GM08714 (cell line): Measurements from ENCODE around the gene ANKRD36.
"Not testable (repeated sequence)": the region's sequence is repeated elsewhere in the genome, so short reads cannot be mapped to it uniquely, and the experiment has no call there.

Experiments used
- H3K4me3 ChIP-seq: fragments of 200-500 bp; sonication (Bioruptor generic); 2 replicates; pipeline ENCODE4 v1.5.1; 2014; ENCODE audit warnings: mild to moderate bottlenecking, low read length, inconsistent platforms
- ZNF274 ChIP-seq: IDR thresholded peaks from 2 replicates; pipeline ENCODE4 v1.6.1; 2012; ENCODE audit warnings: mild to moderate bottlenecking, low read depth, low read length

Gene ANKRD36

GRCh38 chr2:97095661-97096060, 17.3 kb upstream of the ANKRD36 start:
- no peak for TF ChIP-seq ZNF274
- no peak overlapping the region for H3K4me3 ChIP-seq

DNA sequence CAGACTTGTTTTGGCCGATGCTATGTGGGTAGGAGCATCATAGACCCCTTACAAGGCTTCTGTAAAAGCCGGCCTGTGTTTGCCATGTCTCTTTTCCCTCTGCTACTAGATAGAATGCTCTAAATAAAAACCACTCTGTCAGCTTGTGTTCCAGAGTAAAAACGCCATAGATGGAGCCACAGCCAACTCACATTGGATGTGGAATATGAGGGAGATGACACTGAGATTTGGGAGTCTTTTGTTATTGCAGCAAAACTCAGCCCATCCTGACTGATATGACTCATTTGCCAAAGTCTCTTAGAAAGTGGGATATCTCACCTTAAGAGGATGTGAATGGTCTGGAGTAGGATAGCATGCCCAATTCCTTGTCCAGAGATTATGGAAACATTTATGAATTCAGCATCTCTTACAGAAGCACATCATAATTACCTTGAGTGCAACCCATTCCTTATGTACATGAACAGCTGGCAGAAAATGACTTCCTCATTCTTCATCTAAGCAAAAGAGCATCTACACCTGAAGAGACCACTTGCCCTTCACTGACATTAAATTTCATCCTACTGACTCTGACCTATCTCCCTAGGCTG, 14.1 kb upstream of the ANKRD36 start:
- not testable (repeated sequence) for H3K4me3 ChIP-seq

GRCh38 chr2:97106878-97107277, 6.1 kb upstream of the ANKRD36 start:
- H3K4me3 ChIP-seq: not testable (repeated sequence)

DNA sequence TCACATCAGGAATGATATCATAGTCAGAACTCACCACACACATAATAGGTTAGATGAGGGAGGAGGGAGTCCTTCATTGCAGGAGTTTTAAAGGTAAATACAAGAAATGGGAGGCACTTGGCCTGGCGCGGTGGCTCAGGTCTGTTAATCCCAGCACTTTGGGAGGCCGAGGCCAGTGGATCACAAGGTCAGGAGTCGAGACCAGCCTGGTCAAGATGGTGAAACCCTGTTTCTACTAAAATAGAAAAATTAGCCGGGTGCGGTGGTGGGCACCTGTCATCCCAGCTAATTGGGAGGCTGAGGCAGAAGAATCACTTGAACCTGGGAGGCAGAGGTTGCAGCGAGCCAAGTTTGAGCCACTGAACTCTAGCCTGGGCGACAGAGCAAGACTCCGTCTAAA, 1.7 kb upstream of the ANKRD36 start:
- not testable (repeated sequence) for H3K4me3 ChIP-seq

DNA sequence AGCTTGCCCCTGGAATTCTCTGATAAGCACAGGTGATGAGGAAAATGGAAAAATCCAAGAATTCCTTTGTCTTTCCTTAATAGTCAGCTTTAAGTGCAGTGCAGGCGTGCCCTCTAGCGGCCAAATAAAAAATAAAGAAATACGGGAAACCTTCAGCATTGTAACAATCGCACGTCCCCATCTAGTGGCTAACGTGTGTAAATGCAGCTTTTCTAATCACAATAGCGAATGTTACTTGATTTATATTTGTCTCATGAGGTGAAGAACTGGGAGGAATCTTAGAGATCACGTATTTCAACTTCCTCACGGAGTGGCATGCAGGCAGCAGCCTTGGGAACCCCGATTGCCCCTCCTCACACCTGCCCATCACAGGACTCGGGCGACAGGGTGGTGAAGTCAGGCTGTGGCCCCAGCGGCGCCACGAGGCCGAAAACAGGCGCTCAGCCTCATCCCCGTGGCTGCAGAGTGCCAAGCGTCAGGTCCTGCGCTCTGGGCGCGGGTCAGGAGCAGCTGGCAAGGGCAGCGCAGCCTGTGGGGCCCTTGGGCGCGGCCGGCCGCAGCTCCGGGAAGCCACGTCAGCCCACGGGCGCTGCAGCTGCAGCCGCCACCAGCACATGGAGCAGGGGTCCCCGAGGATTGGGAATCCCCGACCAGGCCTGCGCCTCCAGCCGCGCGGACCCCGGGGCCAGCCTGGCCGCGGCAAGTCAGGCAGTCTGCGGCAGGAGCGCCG, 468 bp upstream of the ANKRD36 start:
- H3K4me3 ChIP-seq: peak overlapping the region; percentile 78; the same call in 1 of the 2 replicates

- peak overlapping the region; percentile 72 for H3K4me3 ChIP-seq
These were observed 916 bp downstream of the ANKRD36 start for GRCh38 chr2:97113882-97114255.

DNA sequence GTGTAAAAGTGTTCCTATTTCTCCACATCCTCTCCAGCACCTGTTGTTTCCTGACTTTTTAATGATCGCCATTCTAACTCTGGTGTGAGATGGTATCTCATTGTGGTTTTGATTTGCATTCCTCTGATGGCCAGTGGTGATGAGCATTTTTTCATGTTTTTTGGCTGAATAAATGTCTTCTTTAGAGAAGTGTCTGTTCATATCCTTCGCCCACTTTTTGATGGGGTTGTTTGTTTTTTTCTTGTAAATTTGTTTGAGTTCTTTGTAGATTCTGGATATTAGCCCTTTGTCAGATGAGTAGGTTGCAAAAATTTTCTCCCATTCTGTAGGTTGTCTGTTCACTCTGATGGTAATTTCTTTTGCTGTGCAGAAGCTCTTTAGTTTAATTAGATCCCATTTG, 16.1 kb downstream of the ANKRD36 start:
- not testable (repeated sequence) for H3K4me3 ChIP-seq

- H3K4me3 ChIP-seq: not testable (repeated sequence)
These were observed 31.1 kb downstream of the ANKRD36 start for GRCh38 chr2:97144016-97144415.

- H3K4me3 ChIP-seq: not testable (repeated sequence)
These were observed 53.6 kb downstream of the ANKRD36 start for GRCh38 chr2:97166548-97166947.

DNA sequence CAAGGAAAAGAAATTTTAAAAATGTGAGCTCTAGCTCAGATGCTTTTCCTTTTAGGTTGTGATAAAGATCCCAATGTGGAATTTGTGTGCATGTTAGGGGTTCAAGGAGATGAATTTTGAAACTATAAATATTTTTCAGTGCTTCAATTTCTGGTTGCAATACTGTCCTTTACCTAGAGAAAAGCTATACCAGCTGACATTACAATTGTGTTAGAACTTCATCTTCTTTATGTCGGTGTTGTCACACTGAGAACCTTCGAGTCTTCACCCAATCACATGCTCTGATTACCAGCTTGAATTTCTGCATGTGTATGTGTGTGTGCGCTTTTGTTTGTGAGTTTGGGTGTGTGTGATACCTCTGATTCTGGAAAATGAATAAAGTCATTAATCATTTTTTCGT, 55.0 kb downstream of the ANKRD36 start:
- H3K4me3 ChIP-seq: not testable (repeated sequence)

DNA sequence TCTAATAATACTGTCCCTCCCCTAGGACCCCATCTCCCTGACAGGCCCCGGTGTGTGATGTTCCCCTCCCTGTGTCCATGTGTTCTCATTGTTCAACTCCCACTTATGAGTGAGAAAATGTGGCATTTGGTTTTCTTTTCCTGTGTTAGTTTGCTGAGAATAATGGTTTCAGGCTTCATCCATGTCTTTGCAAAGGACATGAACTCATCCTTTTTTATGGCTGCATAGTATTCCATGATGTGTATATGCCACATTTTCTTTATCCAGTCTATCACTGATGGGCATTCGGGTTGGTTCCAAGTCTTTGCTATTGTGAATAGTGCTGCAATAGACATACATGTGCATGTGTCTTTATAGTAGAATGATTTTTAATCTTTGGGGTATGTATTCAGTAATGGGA, 55.6 kb downstream of the ANKRD36 start:
- not testable (repeated sequence) for H3K4me3 ChIP-seq

GRCh38 chr2:97180391-97180790, 67.4 kb downstream of the ANKRD36 start:
- not testable (repeated sequence) for H3K4me3 ChIP-seq

- not testable (repeated sequence) for H3K4me3 ChIP-seq
These were observed 82.4 kb downstream of the ANKRD36 start for GRCh38 chr2:97195349-97195748.

GRCh38 chr2:97197251-97197650, 84.3 kb downstream of the ANKRD36 start:
- not testable (repeated sequence) for H3K4me3 ChIP-seq

DNA sequence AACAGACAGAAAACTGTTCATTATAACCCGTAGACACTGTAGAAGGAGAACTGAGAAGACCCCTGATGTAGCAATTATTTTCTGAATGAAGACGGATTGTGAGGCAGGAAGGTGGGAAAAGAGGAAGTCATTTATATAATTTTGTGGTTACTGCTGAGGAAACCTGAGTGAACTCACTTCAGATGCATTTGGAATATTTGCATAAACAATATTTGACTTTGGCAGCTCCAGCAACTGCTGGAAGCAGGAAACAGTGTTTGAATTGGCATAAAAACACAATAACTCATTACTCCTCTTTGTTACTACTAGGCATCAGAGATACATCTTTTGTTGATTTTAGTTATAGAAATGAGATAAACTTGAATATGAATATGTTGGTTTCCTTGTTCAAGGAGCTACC, 87.9 kb downstream of the ANKRD36 start:
- not testable (repeated sequence) for H3K4me3 ChIP-seq

GRCh38 chr2:97202643-97203250, 89.8 kb downstream of the ANKRD36 start:
- H3K4me3 ChIP-seq: not testable (repeated sequence)

DNA sequence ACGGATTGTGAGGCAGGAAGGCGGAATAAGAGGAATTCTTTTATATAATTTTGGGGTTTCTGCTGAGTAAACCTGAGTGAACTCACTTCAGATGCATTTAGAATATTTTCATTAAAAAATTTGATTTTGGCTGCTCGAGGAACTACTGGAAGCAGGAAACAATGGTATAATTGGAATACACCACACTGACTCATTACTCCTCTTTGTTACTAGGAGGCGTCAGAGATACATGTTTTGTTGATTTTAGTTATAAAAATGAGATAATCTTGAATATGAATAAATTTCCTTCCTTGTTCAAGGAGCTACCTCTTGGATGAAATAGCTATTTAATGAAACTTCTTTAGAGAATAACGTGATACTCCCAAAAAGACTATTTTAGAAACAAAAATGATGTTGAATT, 97.4 kb downstream of the ANKRD36 start:
- H3K4me3 ChIP-seq: no peak overlapping the region
- TF ChIP-seq ZNF274: no peak

GRCh38 chr2:97215025-97215424, 102.1 kb downstream of the ANKRD36 start:
- H3K4me3 ChIP-seq: not testable (repeated sequence)

DNA sequence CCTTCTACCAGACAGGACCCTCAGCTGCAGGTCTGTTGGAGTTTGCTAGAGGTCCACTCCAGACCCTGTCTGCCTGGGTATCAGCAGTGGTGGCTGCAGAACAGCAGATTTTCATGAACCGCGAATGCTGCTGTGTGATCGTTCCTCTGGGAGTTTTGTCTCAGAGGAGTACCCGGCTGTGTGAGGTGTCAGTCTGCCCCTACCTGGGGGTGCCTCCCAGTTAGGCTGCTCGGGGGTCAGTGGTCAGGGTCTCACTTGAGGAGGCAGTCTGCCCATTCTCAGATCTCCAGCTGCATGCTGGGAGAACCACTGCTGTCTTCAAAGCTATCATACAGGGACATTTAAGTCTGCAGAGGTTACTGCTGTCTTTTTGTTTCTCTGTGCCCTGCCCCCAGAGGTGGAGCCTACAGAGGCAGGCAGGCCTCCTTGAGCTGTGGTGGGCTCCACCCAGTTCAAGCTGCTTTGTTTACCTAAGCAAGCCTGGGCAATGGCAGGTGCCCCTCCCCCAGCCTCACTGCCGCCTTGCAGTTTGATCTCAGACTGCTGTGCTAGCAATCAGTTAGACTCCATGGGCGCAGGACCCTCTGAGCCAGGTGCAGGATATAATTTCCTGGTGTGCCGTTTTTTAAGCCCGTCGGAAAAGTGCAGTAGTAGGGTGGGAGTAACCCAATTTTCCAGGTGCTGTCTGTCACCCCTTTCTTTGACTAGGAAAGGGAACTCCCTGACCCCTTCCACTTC, 118.1 kb downstream of the ANKRD36 start:
- H3K4me3 ChIP-seq: not testable (repeated sequence)

GRCh38 chr2:97232981-97233380, 120.0 kb downstream of the ANKRD36 start:
- H3K4me3 ChIP-seq: not testable (repeated sequence)

GRCh38 chr2:97233660-97234295, 120.8 kb downstream of the ANKRD36 start:
- H3K4me3 ChIP-seq: not testable (repeated sequence)
